ENCODE results near the gene CACYBP. TPM values are rescaled to one million over a fixed set of nuclear protein-coding genes. Genes with fewer than 3 reads are reported as not detected.

The CACYBP gene
- total RNA-seq, 2 experiments from 2014 or later = 307 to 346 TPM

GRCh38 chr1:174995916-174996315 lies 3.8 kb upstream of the CACYBP start:
- no peak for TF ChIP-seq CTCF (IDR thresholded peaks at IDR 0.05)
- H3K27me3 Mint-ChIP-seq = no peaks in the 10 kb centered on the region
- H3K4me1 Mint-ChIP-seq (ENCODE audit: low read depth) = peaks cover 21% of the 10 kb centered on the region
- no peak for ATAC-seq
- peaks cover 7% of the 10 kb centered on the region for H3K36me3 Mint-ChIP-seq (ENCODE audit: low read depth)
- POLR2A ChIA-PET = interaction anchor here (1.0 to 1.3 kb wide), 2 partner anchors 9 to 28 kb away, joined by 3 read pairs; no protein-coding TSS in a partner anchor
- no peak overlapping the region for H3K27ac Mint-ChIP-seq
- DNase-seq = no peak
- H3K9me3 Mint-ChIP-seq = no peaks in the 10 kb centered on the region
- intact Hi-C loops (cut with micrococcal nuclease) = loop anchor here (5.0 kb wide), 1 partner anchor 1129 kb away; the partner anchor contains the start of genes GAS5 and ZBTB37
- H3K4me3 Mint-ChIP-seq = no peak overlapping the region
- CTCF ChIA-PET = interaction anchor here (0.9 to 2.2 kb wide), 5 partner anchors 9 to 196 kb away, joined by 4 to 7 read pairs (median 4); no protein-coding TSS in a partner anchor

- ATAC-seq = no peak
- CTCF ChIA-PET = interaction anchor here (0.9 to 2.2 kb wide), 4 partner anchors 10 to 196 kb away, joined by 4 to 7 read pairs (median 4); no protein-coding TSS in a partner anchor
- Mint-ChIP-seq H3K4me1 (ENCODE audit: low read depth) (peaks cover 24% of the 10 kb centered on the region), H3K27me3 (no peaks in the 10 kb centered on the region), H3K9me3 (no peaks in the 10 kb centered on the region), H3K27ac (peak overlapping the region; percentile 11), H3K36me3 (ENCODE audit: low read depth) (peaks cover 12% of the 10 kb centered on the region), H3K4me3 (no peak overlapping the region)
- intact Hi-C loops (cut with micrococcal nuclease) = loop anchor here (5.0 kb wide), 1 partner anchor 1129 kb away; the partner anchor contains the start of genes GAS5 and ZBTB37
- POLR2A ChIA-PET = interaction anchor here (0.6 kb wide), 1 partner anchor 157 kb away, joined by 3 read pairs; no protein-coding TSS in a partner anchor
- DNase-seq = no peak
- no peak for TF ChIP-seq CTCF (IDR thresholded peaks at IDR 0.05)
Measured at GRCh38 chr1:174996476-174996875, 3.3 kb upstream of the CACYBP start.

GRCh38 chr1:174997041-174997440 lies 2.7 kb upstream of the CACYBP start:
- Mint-ChIP-seq H3K4me3 (no peak overlapping the region), H3K27me3 (no peaks in the 10 kb centered on the region), H3K9me3 (no peaks in the 10 kb centered on the region), H3K27ac (peak overlapping the region; percentile 47), H3K4me1 (ENCODE audit: low read depth) (peaks cover 26% of the 10 kb centered on the region), H3K36me3 (ENCODE audit: low read depth) (peaks cover 18% of the 10 kb centered on the region)
- no peak for ATAC-seq
- intact Hi-C loops (cut with micrococcal nuclease) = loop anchor here (5.0 kb wide), 1 partner anchor 1130 kb away; the partner anchor contains the start of genes GAS5 and ZBTB37
- TF ChIP-seq CTCF (IDR thresholded peaks at IDR 0.05) = no peak
- CTCF ChIA-PET = interaction anchor here (1.5 to 2.2 kb wide), 2 partner anchors 10 to 197 kb away, joined by 4 to 6 read pairs; no protein-coding TSS in a partner anchor
- no peak for DNase-seq
- POLR2A ChIA-PET = interaction anchor here (0.6 to 2.8 kb wide), 3 partner anchors 11 to 158 kb away, joined by 3 to 8 read pairs (median 3); partner anchors contain the start of gene MRPS14

GRCh38 chr1:174998569-174999215 lies 1.1 kb upstream of the CACYBP start:
- intact Hi-C loops (cut with micrococcal nuclease) = loop anchor here (1.0 to 5.0 kb wide), 3 partner anchors 34 to 1131 kb away; partner anchors contain the start of genes GAS5 and ZBTB37
- H3K4me1 Mint-ChIP-seq (ENCODE audit: low read depth) = peaks cover 39% of the 10 kb centered on the region
- peak; percentile 66 for DNase-seq
- peak; percentile 83 for TF ChIP-seq CTCF (IDR thresholded peaks at IDR 0.05)
- CTCF ChIA-PET = interaction anchor here (0.7 to 2.6 kb wide), 20 partner anchors 9 to 736 kb away, joined by 3 to 16 read pairs (median 9); partner anchors contain the start of gene MRPS14
- POLR2A ChIA-PET = interaction anchor here (1.0 to 3.2 kb wide), 12 partner anchors 9 to 211 kb away, joined by 3 to 53 read pairs (median 4); partner anchors contain the start of gene MRPS14
- H3K9me3 Mint-ChIP-seq = no peaks in the 10 kb centered on the region
- peaks cover 31% of the 10 kb centered on the region for H3K36me3 Mint-ChIP-seq (ENCODE audit: low read depth)
- H3K27ac Mint-ChIP-seq = no peak overlapping the region
- ATAC-seq = peak; percentile 8
- no peak overlapping the region for H3K4me3 Mint-ChIP-seq
- no peaks in the 10 kb centered on the region for H3K27me3 Mint-ChIP-seq
